Karpas-422 (cell line): Measurements from ENCODE around the gene DSG1. TPM values are rescaled to one million over a fixed set of nuclear protein-coding genes. Genes with fewer than 3 reads are reported as not detected.
A peak's percentile ranks its signal among the peaks of the same experiment; 100 is the strongest.
"Not testable (repeated sequence)": the region's sequence is repeated elsewhere in the genome, so short reads cannot be mapped to it uniquely, and the experiment has no call there.

ENCODE experiments used
- DNase-seq: peaks from one replicate; pipeline ENCODE4 v3.0.0-alpha.2; 2015
- H2AFZ ChIP-seq: fragments of 200-600 bp; sonication (generic); 2 replicates; pipeline ENCODE4 v1.6.1; 2014; ENCODE audit warnings: antibody characterized with exemption, low read length, mixed read lengths
- H3K27ac ChIP-seq: fragments of 200-600 bp; sonication (generic); 2 replicates; pipeline ENCODE4 v1.5.1; 2014; ENCODE audit warnings: mild to moderate bottlenecking, low read length, moderate library complexity
- H3K27me3 ChIP-seq: fragments of 200-600 bp; sonication (generic); 2 replicates; pipeline ENCODE4 v1.6.1; 2014; ENCODE audit warnings: low read length, mixed read lengths
- H3K36me3 ChIP-seq: fragments of 200-600 bp; sonication (generic); 2 replicates; pipeline ENCODE4 v1.6.1; 2014; ENCODE audit warnings: low read length, mixed read lengths; ENCODE audit not compliant: insufficient read depth
- H3K4me1 ChIP-seq: fragments of 200-600 bp; sonication (generic); 2 replicates; pipeline ENCODE4 v1.6.1; 2014; ENCODE audit warnings: mild to moderate bottlenecking, low read length, mixed read lengths
- H3K4me2 ChIP-seq: fragments of 200-600 bp; sonication (generic); 2 replicates; pipeline ENCODE4 v1.6.1; 2014; ENCODE audit warnings: low read length, low read depth, mild to moderate bottlenecking; ENCODE audit not compliant: poor library complexity, severe bottlenecking
- H3K4me3 ChIP-seq: fragments of 200-600 bp; sonication (generic); 2 replicates; pipeline ENCODE4 v1.5.1; 2014; ENCODE audit warnings: mild to moderate bottlenecking, antibody characterized with exemption, low read length, mixed read lengths
- H3K79me2 ChIP-seq: fragments of 200-600 bp; sonication (generic); 2 replicates; pipeline ENCODE4 v1.6.1; 2014; ENCODE audit warnings: mild to moderate bottlenecking, low read length, mixed read lengths
- H3K9ac ChIP-seq: fragments of 200-600 bp; sonication (generic); 2 replicates; pipeline ENCODE4 v1.6.0; 2014; ENCODE audit warnings: low read length
- H3K9me2 ChIP-seq: fragments of 200-600 bp; sonication (generic), shearing (Covaris generic); replicated peaks from 2 replicates; pipeline ENCODE4 v1.6.0; 2014; ENCODE audit warnings: mild to moderate bottlenecking, low read length, moderate library complexity; ENCODE audit not compliant: insufficient read depth
- H3K9me3 ChIP-seq: fragments of 300-700, 200-600 bp; sonication (generic); 2 replicates; pipeline ENCODE4 v1.6.1; 2014; ENCODE audit warnings: low read length, mixed read lengths
- H4K20me1 ChIP-seq: fragments of 200-600 bp; sonication (generic); 2 replicates; pipeline ENCODE4 v1.6.1; 2014; ENCODE audit warnings: mild to moderate bottlenecking, antibody characterized with exemption, low read length, low read depth; ENCODE audit not compliant: insufficient read depth
- total RNA-seq: library from RNA; depleted of rRNA; stranded (reverse); fragments of >200 nt; shearing (Covaris generic); gene quantifications from 2 replicates; pipeline ENCODE4 v1.2.3, GENCODE V29; 2014; ENCODE audit warnings: low replicate concordance

DSG1 gene
- total RNA-seq, 1 experiment from 2014 or later, result 16.2 TPM

- H3K9me2 ChIP-seq, result no peaks in the 10 kb centered on the region
- H3K79me2 ChIP-seq, result no peaks in the 10 kb centered on the region
- H3K4me3 ChIP-seq, result no peak overlapping the region
Measured at GRCh38 chr18:31303771-31304170, 14.2 kb upstream of the DSG1 start.

GRCh38 chr18:31309115-31309514 lies 8.8 kb upstream of the DSG1 start:
- Histone ChIP-seq H3K4me3 (no peak overlapping the region), H3K27ac (no peak overlapping the region), H3K9ac (no peak overlapping the region), H3K36me3 (no peaks in the 10 kb centered on the region), H3K79me2 (no peaks in the 10 kb centered on the region), H4K20me1 (no peaks in the 10 kb centered on the region), H3K4me2 (no peak overlapping the region), H3K4me1 (peaks cover 6% of the 10 kb centered on the region), H3K9me2 (no peaks in the 10 kb centered on the region), H3K27me3 (no peaks in the 10 kb centered on the region), H2AFZ (no peak overlapping the region), H3K9me3 (no peaks in the 10 kb centered on the region)
- no peak for DNase-seq

More at GRCh38 chr18:31303771-31304170, 14.2 kb upstream of the DSG1 start:
- H3K27me3 ChIP-seq, result no peaks in the 10 kb centered on the region
- H4K20me1 ChIP-seq, result no peaks in the 10 kb centered on the region
- no peak for DNase-seq
- H3K27ac ChIP-seq, result no peak overlapping the region
- H3K9me3 ChIP-seq, result no peaks in the 10 kb centered on the region
- H3K9ac ChIP-seq, result no peak overlapping the region
- peaks cover 13% of the 10 kb centered on the region for H3K4me1 ChIP-seq
- no peak overlapping the region for H3K4me2 ChIP-seq
- peak overlapping the region; percentile 21; the same call in 1 of the 2 replicates for H2AFZ ChIP-seq
- no peaks in the 10 kb centered on the region for H3K36me3 ChIP-seq

GRCh38 chr18:31316974-31317373 lies 986 bp upstream of the DSG1 start:
- H3K9me2 ChIP-seq, result no peaks in the 10 kb centered on the region
- H2AFZ ChIP-seq, result peak overlapping the region; percentile 67; the same call in 1 of the 2 replicates
- no peak overlapping the region for H3K9ac ChIP-seq
- DNase-seq, result no peak
- H3K79me2 ChIP-seq, result no peaks in the 10 kb centered on the region
- H4K20me1 ChIP-seq, result no peaks in the 10 kb centered on the region
- H3K9me3 ChIP-seq, result no peaks in the 10 kb centered on the region
- H3K4me1 ChIP-seq, result peaks cover 40% of the 10 kb centered on the region
- H3K36me3 ChIP-seq, result no peaks in the 10 kb centered on the region
- no peak overlapping the region for H3K4me3 ChIP-seq
- H3K27me3 ChIP-seq, result no peaks in the 10 kb centered on the region
- no peak overlapping the region for H3K4me2 ChIP-seq
- H3K27ac ChIP-seq, result no peak overlapping the region

GRCh38 chr18:31321719-31322118 lies 3.8 kb downstream of the DSG1 start:
- no peaks in the 10 kb centered on the region for H3K27me3 ChIP-seq
- no peak overlapping the region for H2AFZ ChIP-seq
- H3K4me3 ChIP-seq, result no peak overlapping the region
- no peak overlapping the region for H3K9ac ChIP-seq
- H3K4me1 ChIP-seq, result peaks cover 26% of the 10 kb centered on the region
- H3K27ac ChIP-seq, result no peak overlapping the region
- H3K36me3 ChIP-seq, result no peaks in the 10 kb centered on the region; the same call in 1 of the 2 replicates
- H3K79me2 ChIP-seq, result no peaks in the 10 kb centered on the region
- H3K9me3 ChIP-seq, result no peaks in the 10 kb centered on the region
- H4K20me1 ChIP-seq, result no peaks in the 10 kb centered on the region
- H3K4me2 ChIP-seq, result no peak overlapping the region
- H3K9me2 ChIP-seq, result no peaks in the 10 kb centered on the region
- DNase-seq, result no peak

- Histone ChIP-seq H3K4me1 (peaks cover 20% of the 10 kb centered on the region), H3K27ac (no peak overlapping the region), H3K4me2 (no peak overlapping the region), H3K79me2 (no peaks in the 10 kb centered on the region), H4K20me1 (no peaks in the 10 kb centered on the region), H3K9ac (no peak overlapping the region), H3K36me3 (peaks cover 2% of the 10 kb centered on the region; the same call in 1 of the 2 replicates), H3K4me3 (no peak overlapping the region), H3K9me3 (no peaks in the 10 kb centered on the region), H2AFZ (no peak overlapping the region), H3K9me2 (no peaks in the 10 kb centered on the region), H3K27me3 (no peaks in the 10 kb centered on the region)
- no peak for DNase-seq
Measured at GRCh38 chr18:31325051-31325450, 7.1 kb downstream of the DSG1 start.

- DNase-seq, result no peak
- Histone ChIP-seq H3K27me3 (no peaks in the 10 kb centered on the region), H3K27ac (no peak overlapping the region), H2AFZ (peak overlapping the region; percentile 45), H3K36me3 (peaks cover 9% of the 10 kb centered on the region; the same call in 1 of the 2 replicates), H3K4me2 (no peak overlapping the region), H3K9me2 (no peaks in the 10 kb centered on the region), H4K20me1 (no peaks in the 10 kb centered on the region), H3K79me2 (no peaks in the 10 kb centered on the region), H3K4me3 (no peak overlapping the region), H3K9me3 (no peaks in the 10 kb centered on the region), H3K4me1 (peaks cover 24% of the 10 kb centered on the region), H3K9ac (no peak overlapping the region)
Measured at GRCh38 chr18:31329787-31330438, 12.0 kb downstream of the DSG1 start.

- H3K79me2 ChIP-seq, result no peaks in the 10 kb centered on the region
- no peak overlapping the region for H3K4me2 ChIP-seq
- H3K9me2 ChIP-seq, result no peaks in the 10 kb centered on the region
- H3K36me3 ChIP-seq, result no peaks in the 10 kb centered on the region
- H3K9ac ChIP-seq, result no peak overlapping the region
- H4K20me1 ChIP-seq, result no peaks in the 10 kb centered on the region
- no peaks in the 10 kb centered on the region for H3K27me3 ChIP-seq
- H3K27ac ChIP-seq, result no peak overlapping the region
- H2AFZ ChIP-seq, result peak overlapping the region; percentile 67
- DNase-seq, result peak; percentile 47
- no peaks in the 10 kb centered on the region for H3K9me3 ChIP-seq
- no peak overlapping the region for H3K4me3 ChIP-seq
- peaks cover 9% of the 10 kb centered on the region for H3K4me1 ChIP-seq
Measured at GRCh38 chr18:31343454-31343853, 25.5 kb downstream of the DSG1 start.

- DNase-seq, H3K9ac ChIP-seq, H3K79me2 ChIP-seq, H4K20me1 ChIP-seq, H3K9me2 ChIP-seq, H3K4me2 ChIP-seq, H3K9me3 ChIP-seq, H3K27me3 ChIP-seq, H3K27ac ChIP-seq, H3K4me3 ChIP-seq, H2AFZ ChIP-seq: not testable (repeated sequence)
- Histone ChIP-seq H3K36me3 (peaks cover 13% of the 10 kb centered on the region; the same call in 1 of the 2 replicates), H3K4me1 (peaks cover 13% of the 10 kb centered on the region)
Measured at GRCh38 chr18:31353336-31353735, 35.4 kb downstream of the DSG1 start.
